ENCODE data around the gene MYRIP. TPM values are rescaled to one million over a fixed set of nuclear protein-coding genes. Genes with fewer than 3 reads are reported as not detected.

Gene MYRIP
- total RNA-seq, 1 experiment from 2014 or later = not detected

- Histone ChIP-seq H3K9me2 (replicated peaks; ENCODE audit: low read length) (no peaks in the 10 kb centered on the region), H3K79me2 (ENCODE audit: low read length) (no peaks in the 10 kb centered on the region), H3K4me1 (ENCODE audit: insufficient read depth, low read length) (no peaks in the 10 kb centered on the region), H3K9ac (ENCODE audit: low read length) (no peak overlapping the region), H3F3A (ENCODE audit: low read length, unreplicated experiment) (no peaks in the 10 kb centered on the region), H3K36me3 (ENCODE audit: low read depth, low read length) (no peaks in the 10 kb centered on the region), H4K20me1 (ENCODE audit: low read length) (no peaks in the 10 kb centered on the region), H3K9me3 (ENCODE audit: low read length) (no peaks in the 10 kb centered on the region), H3K4me2 (ENCODE audit: low read length) (peak overlapping the region; percentile 3; the same call in 1 of the 2 replicates), H3K27ac (ENCODE audit: low read length) (no peak overlapping the region), H3K27me3 (ENCODE audit: low read length) (peaks cover 27% of the 10 kb centered on the region), H2AFZ (ENCODE audit: low read length) (peak overlapping the region; percentile 8; the same call in 1 of the 2 replicates), H3K4me3 (ENCODE audit: low read length) (no peak overlapping the region)
- ChIA-PET CTCF (interaction anchor here (2.4 kb wide), 1 partner anchor 125 kb away, joined by 10 read pairs; no protein-coding TSS in a partner anchor), POLR2A (ENCODE audit: unreplicated experiment) (no interaction called here)
- BruUV-seq (replicated peaks) = no TSS peak
- TF ChIP-seq EZH2phosphoT487 (IDR thresholded peaks at IDR 0.05; ENCODE audit: borderline replicate concordance, low read length) (no peak), EZH2 (IDR thresholded peaks at IDR 0.05; ENCODE audit: low read length, unreplicated experiment) (no peak), CTCF (conservative IDR thresholded peaks at IDR 0.05; ENCODE audit: low read depth, low read length) (no peak)
- DNase-seq (peak; percentile 34), ATAC-seq (peak; percentile 50; the same call in 1 of the 2 replicates)
- intact Hi-C loops (cut with micrococcal nuclease) = loop anchor here (1.0 to 10.0 kb wide), 2 partner anchors 125 to 1692 kb away; no protein-coding TSS in a partner anchor
Observed at GRCh38 chr3:40192628-40193027, 383.2 kb downstream of the MYRIP start.

- no peak overlapping the region for H3K9ac ChIP-seq (ENCODE audit: low read length)
- H3K4me3 ChIP-seq (ENCODE audit: low read length) = no peak overlapping the region
- no peaks in the 10 kb centered on the region for H3K9me3 ChIP-seq (ENCODE audit: low read length)
- intact Hi-C loops (cut with micrococcal nuclease) = loop anchor here (10.0 kb wide), 1 partner anchor 1688 kb away; no protein-coding TSS in a partner anchor
- CTCF ChIA-PET = no interaction called here
- DNase-seq (no peak), ATAC-seq (no peak)
- H3K79me2 ChIP-seq (ENCODE audit: low read length) = no peaks in the 10 kb centered on the region
- H3K4me1 ChIP-seq (ENCODE audit: insufficient read depth, low read length) = no peaks in the 10 kb centered on the region
- BruUV-seq (replicated peaks) = no TSS peak
- POLR2A ChIA-PET (ENCODE audit: unreplicated experiment) = no interaction called here
- no peaks in the 10 kb centered on the region for H3F3A ChIP-seq (ENCODE audit: low read length, unreplicated experiment)
- no peaks in the 10 kb centered on the region for H4K20me1 ChIP-seq (ENCODE audit: low read length)
- TF ChIP-seq EZH2 (IDR thresholded peaks at IDR 0.05; ENCODE audit: low read length, unreplicated experiment) (no peak), CTCF (conservative IDR thresholded peaks at IDR 0.05; ENCODE audit: low read depth, low read length) (no peak), EZH2phosphoT487 (IDR thresholded peaks at IDR 0.05; ENCODE audit: borderline replicate concordance, low read length) (no peak)
- peaks cover 35% of the 10 kb centered on the region for H3K27me3 ChIP-seq (ENCODE audit: low read length)
- H2AFZ ChIP-seq (ENCODE audit: low read length) = no peak overlapping the region
- no peaks in the 10 kb centered on the region for H3K9me2 ChIP-seq (replicated peaks; ENCODE audit: low read length)
- H3K27ac ChIP-seq (ENCODE audit: low read length) = no peak overlapping the region
- H3K36me3 ChIP-seq (ENCODE audit: low read depth, low read length) = no peaks in the 10 kb centered on the region
- H3K4me2 ChIP-seq (ENCODE audit: low read length) = no peak overlapping the region
Observed at GRCh38 chr3:40196966-40197365, 387.6 kb downstream of the MYRIP start.

GRCh38 chr3:40200692-40201316, 391.4 kb downstream of the MYRIP start:
- Histone ChIP-seq H2AFZ (ENCODE audit: low read length) (no peak overlapping the region), H3K27ac (ENCODE audit: low read length) (no peak overlapping the region), H3K4me1 (ENCODE audit: insufficient read depth, low read length) (no peaks in the 10 kb centered on the region), H3K9ac (ENCODE audit: low read length) (no peak overlapping the region), H3K9me2 (replicated peaks; ENCODE audit: low read length) (no peaks in the 10 kb centered on the region), H3K36me3 (ENCODE audit: low read depth, low read length) (no peaks in the 10 kb centered on the region), H3K27me3 (ENCODE audit: low read length) (peaks cover 30% of the 10 kb centered on the region), H3F3A (ENCODE audit: low read length, unreplicated experiment) (no peaks in the 10 kb centered on the region), H4K20me1 (ENCODE audit: low read length) (no peaks in the 10 kb centered on the region), H3K4me2 (ENCODE audit: low read length) (peak overlapping the region; percentile 40; the same call in 1 of the 2 replicates), H3K79me2 (ENCODE audit: low read length) (no peaks in the 10 kb centered on the region), H3K9me3 (ENCODE audit: low read length) (no peaks in the 10 kb centered on the region), H3K4me3 (ENCODE audit: low read length) (no peak overlapping the region)
- TF ChIP-seq EZH2phosphoT487 (IDR thresholded peaks at IDR 0.05; ENCODE audit: borderline replicate concordance, low read length) = no peak
- no peak for TF ChIP-seq CTCF (conservative IDR thresholded peaks at IDR 0.05; ENCODE audit: low read depth, low read length)
- no peak for TF ChIP-seq EZH2 (IDR thresholded peaks at IDR 0.05; ENCODE audit: low read length, unreplicated experiment)
- POLR2A ChIA-PET (ENCODE audit: unreplicated experiment) = no interaction called here
- no TSS peak for BruUV-seq (replicated peaks)
- no peak for ATAC-seq
- no peak for DNase-seq
- intact Hi-C loops (cut with micrococcal nuclease) = no loop called here
- CTCF ChIA-PET = no interaction called here
